Activated CD4-positive, alpha-beta memory T cell treated with anti-CD3 and anti-CD28 coated beads for 36 hours (primary cell): ENCODE data around the gene PARD3B. TPM values are rescaled to one million over a fixed set of nuclear protein-coding genes. Genes with fewer than 3 reads are reported as not detected.
A peak's percentile ranks its signal among the peaks of the same experiment; 100 is the strongest.

Experiments
- CTCF ChIA-PET: fragments of 350-600 bp; sonication (Branson Sonifier 250); formaldehyde crosslinking; loops from one replicate; lab custom pipeline; 2021; ENCODE audit warnings: antibody characterized with exemption, inconsistent platforms; lab: Charles Lee
- POLR2A ChIA-PET: fragments of 350-600 bp; sonication (Branson Sonifier 250); formaldehyde crosslinking; loops from one replicate; lab custom pipeline; 2021; ENCODE audit warnings: antibody characterized with exemption; lab: Charles Lee
- DNase-seq: peaks from one replicate; pipeline ENCODE4 v3.0.0-alpha.2; 2020
- H3K27ac Mint-ChIP-seq: one replicate; pipeline ENCODE4 v1.8.0; 2021; ENCODE audit warnings: mixed read lengths
- H3K27me3 Mint-ChIP-seq: one replicate; pipeline ENCODE4 v1.8.0; 2021; ENCODE audit warnings: mixed read lengths
- H3K36me3 Mint-ChIP-seq: one replicate; pipeline ENCODE4 v1.8.0; 2021; ENCODE audit warnings: mixed read lengths
- H3K4me1 Mint-ChIP-seq: one replicate; pipeline ENCODE4 v1.8.0; 2021; ENCODE audit warnings: low read depth, mixed read lengths
- H3K4me3 Mint-ChIP-seq: one replicate; pipeline ENCODE4 v1.8.0; 2021; ENCODE audit warnings: mild to moderate bottlenecking, mixed read lengths
- H3K9me3 Mint-ChIP-seq: one replicate; pipeline ENCODE4 v1.8.0; 2021; ENCODE audit warnings: mixed read lengths
- intact Hi-C: fragments of 100-400 bp; cut with micrococcal nuclease; formaldehyde crosslinking; loops from one replicate; pipeline ENCODE4 v1.15.1; 2023
- total RNA-seq, 2 experiments: library from RNA; stranded (reverse); gene quantifications; one replicate each; pipeline ENCODE4 v1.2.3, GENCODE V29; 2021

Gene PARD3B
- total RNA-seq, 2 experiments from 2014 or later: 0.07 to 0.70 TPM

DNA sequence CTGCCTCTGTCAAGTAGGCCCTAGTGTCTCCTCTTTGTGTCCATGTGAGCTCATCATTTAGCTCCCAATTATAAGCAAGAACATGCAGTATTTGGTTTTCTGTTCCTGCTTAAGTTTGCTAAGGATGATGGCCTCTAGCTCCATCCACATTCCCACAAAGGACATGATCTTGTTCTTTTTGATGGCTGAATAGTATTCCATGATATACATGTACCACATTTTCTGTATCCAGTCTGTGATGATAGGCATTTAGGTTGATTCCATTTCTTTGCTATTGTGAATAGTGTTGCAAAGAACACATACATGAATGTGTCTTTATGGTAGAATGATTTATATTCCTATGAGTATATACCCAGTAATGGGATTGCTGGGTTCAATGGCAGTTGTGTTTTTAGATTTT is 263.2 kb downstream of the PARD3B start:
- no peak for DNase-seq
- Mint-ChIP-seq H3K36me3 (peaks cover 7% of the 10 kb centered on the region), H3K27me3 (no peaks in the 10 kb centered on the region), H3K27ac (no peak overlapping the region), H3K9me3 (peaks cover 46% of the 10 kb centered on the region), H3K4me1 (peaks cover 3% of the 10 kb centered on the region), H3K4me3 (no peak overlapping the region)
- ChIA-PET POLR2A (interaction anchor here (0.5 kb wide), 1 partner anchor 382 kb away, joined by 4 read pairs; no protein-coding TSS in a partner anchor), CTCF (interaction anchor here (1.0 kb wide), 1 partner anchor 195 kb away, joined by 3 read pairs; no protein-coding TSS in a partner anchor)
- intact Hi-C loops: no loop called here

DNA sequence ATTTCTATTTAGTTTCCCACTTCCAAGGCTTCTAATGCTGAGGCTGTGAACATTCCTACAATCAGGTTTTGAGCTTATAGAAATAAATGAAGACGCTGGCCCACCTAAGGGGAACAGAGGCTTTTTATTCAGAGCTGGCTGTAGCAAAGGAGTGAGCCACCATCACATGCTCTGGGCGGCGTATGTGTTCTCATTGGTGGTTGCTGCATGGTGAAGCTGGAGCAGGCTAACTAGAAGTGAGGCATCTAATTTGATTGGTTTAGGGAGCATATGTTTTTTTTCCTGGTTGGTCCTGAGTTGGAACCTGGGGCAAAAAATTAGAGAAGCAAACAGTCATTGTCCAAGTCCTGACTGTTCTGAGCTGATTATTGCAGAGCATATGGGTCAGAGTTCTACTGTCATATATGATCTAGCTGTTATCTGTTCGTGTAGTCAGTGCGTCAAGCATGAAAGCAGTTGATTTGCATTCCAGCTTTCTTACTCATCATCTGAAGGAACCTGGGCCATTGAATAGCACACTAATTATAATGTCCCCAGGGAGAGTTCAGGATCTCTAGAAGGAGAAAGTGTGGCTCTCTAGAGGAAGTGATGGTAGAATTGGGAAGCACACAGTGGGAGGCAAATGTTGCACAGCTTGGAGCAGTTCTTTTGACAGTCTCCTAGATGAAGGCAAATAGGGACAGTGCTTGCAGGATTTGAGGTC is 279.6 kb downstream of the PARD3B start:
- ChIA-PET POLR2A (no interaction called here), CTCF (no interaction called here)
- DNase-seq: no peak
- Mint-ChIP-seq H3K4me3 (no peak overlapping the region), H3K27ac (no peak overlapping the region), H3K4me1 (no peaks in the 10 kb centered on the region), H3K9me3 (peaks cover 11% of the 10 kb centered on the region), H3K27me3 (no peaks in the 10 kb centered on the region), H3K36me3 (peaks cover 2% of the 10 kb centered on the region)
- intact Hi-C loops: no loop called here

GRCh38 chr2:204825681-204826080 is 280.4 kb downstream of the PARD3B start:
- POLR2A ChIA-PET: no interaction called here
- Mint-ChIP-seq H3K9me3 (peaks cover 15% of the 10 kb centered on the region), H3K36me3 (peaks cover 6% of the 10 kb centered on the region), H3K27me3 (no peaks in the 10 kb centered on the region), H3K4me3 (no peak overlapping the region), H3K4me1 (no peaks in the 10 kb centered on the region), H3K27ac (no peak overlapping the region)
- intact Hi-C loops: no loop called here
- no peak for DNase-seq
- CTCF ChIA-PET: no interaction called here

GRCh38 chr2:204827701-204828590 is 282.7 kb downstream of the PARD3B start:
- Mint-ChIP-seq H3K27me3 (peaks cover 4% of the 10 kb centered on the region), H3K9me3 (peaks cover 8% of the 10 kb centered on the region), H3K27ac (no peak overlapping the region), H3K4me3 (no peak overlapping the region), H3K4me1 (no peaks in the 10 kb centered on the region), H3K36me3 (peaks cover 4% of the 10 kb centered on the region)
- intact Hi-C loops: no loop called here
- no peak for DNase-seq
- CTCF ChIA-PET: no interaction called here
- POLR2A ChIA-PET: no interaction called here

DNA sequence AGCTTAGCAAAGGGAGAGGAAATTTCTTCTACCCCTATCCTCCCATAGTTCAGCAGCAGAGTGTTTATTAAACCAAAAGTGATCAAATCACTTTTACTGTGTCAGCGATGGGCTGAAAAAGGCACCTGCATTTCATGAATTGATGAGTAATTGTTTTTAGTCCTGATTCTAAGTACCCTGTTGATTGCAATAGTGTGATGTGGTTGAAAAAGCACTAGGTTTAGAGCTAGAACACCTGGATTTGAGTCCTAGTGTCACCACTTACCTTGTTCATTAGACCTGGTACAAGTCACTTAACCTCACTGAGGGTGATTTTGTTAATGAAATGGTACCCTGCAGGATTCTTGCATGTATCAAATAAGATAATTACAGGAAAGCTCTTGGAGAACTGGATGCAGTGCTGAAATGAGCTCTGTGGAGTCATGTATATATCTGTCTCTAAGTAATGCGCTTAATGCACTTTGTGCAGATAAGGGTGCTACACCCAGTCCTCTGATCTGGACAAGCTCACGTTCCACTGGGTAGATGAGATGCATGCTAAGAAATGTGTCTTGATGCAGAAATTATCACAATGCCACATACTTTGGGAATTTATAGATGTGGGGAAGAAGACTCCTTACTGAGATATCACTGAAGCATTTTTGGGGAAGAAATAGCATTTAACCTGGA is 289.6 kb downstream of the PARD3B start:
- Mint-ChIP-seq H3K27ac (no peak overlapping the region), H3K36me3 (peaks cover 4% of the 10 kb centered on the region), H3K9me3 (peaks cover 4% of the 10 kb centered on the region), H3K4me1 (no peaks in the 10 kb centered on the region), H3K4me3 (no peak overlapping the region), H3K27me3 (peaks cover 9% of the 10 kb centered on the region)
- DNase-seq: no peak
- ChIA-PET CTCF (no interaction called here), POLR2A (interaction anchor here (0.6 kb wide), 1 partner anchor 79 kb away, joined by 3 read pairs; no protein-coding TSS in a partner anchor)
- intact Hi-C loops: no loop called here

DNA sequence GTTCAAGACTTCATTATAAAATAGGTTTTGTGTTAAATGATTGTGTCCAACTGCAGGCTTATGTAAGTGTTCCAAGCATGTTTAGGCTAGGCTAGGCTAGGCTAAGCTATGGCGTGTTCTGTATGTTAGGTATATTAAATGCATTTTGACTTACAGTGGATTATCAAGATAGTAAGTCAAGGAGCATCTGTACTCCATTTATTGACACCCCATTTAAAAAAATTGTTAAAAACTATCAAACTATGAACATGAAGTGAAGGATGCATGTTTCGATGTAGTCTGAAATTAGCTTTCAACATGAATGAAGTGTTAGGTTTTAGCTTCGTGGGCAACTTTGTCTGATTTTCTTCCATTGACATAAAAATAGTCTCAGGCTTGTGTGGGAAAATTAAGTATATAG is 290.5 kb downstream of the PARD3B start:
- no peaks in the 10 kb centered on the region for H3K9me3 Mint-ChIP-seq
- no peak overlapping the region for H3K4me3 Mint-ChIP-seq
- intact Hi-C loops: no loop called here
- ChIA-PET POLR2A (no interaction called here), CTCF (no interaction called here)
- H3K4me1 Mint-ChIP-seq: peaks cover 4% of the 10 kb centered on the region
- H3K36me3 Mint-ChIP-seq: no peaks in the 10 kb centered on the region
- no peak overlapping the region for H3K27ac Mint-ChIP-seq
- peaks cover 9% of the 10 kb centered on the region for H3K27me3 Mint-ChIP-seq
- no peak for DNase-seq

DNA sequence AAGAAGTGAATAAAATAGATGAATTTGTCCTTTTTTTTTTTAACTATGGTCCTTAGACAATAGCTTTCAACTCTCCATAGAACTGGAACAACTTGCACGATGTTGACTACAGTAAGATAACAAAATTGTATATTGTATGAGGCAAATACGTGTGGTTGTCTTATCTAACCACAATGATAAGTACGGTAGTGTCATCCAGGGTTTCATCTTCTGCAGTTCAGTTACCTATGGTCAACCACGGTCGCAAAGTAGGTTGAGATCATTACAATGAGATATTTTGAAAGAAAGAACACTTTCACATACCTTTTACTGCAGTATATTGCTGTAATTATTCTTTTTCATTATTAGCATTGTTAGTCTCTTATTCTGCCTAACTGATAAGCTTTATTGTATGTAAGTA is 295.2 kb downstream of the PARD3B start:
- no peak for DNase-seq
- CTCF ChIA-PET: no interaction called here
- POLR2A ChIA-PET: interaction anchor here (0.7 kb wide), 1 partner anchor 1110 kb away, joined by 3 read pairs; no protein-coding TSS in a partner anchor
- Mint-ChIP-seq H3K4me1 (peaks cover 16% of the 10 kb centered on the region), H3K27ac (no peak overlapping the region), H3K36me3 (no peaks in the 10 kb centered on the region), H3K4me3 (no peak overlapping the region), H3K27me3 (peaks cover 2% of the 10 kb centered on the region), H3K9me3 (no peaks in the 10 kb centered on the region)
- intact Hi-C loops: loop anchor here (10.0 kb wide), 1 partner anchor 516 kb away; no protein-coding TSS in a partner anchor

GRCh38 chr2:204842068-204842467 is 296.8 kb downstream of the PARD3B start:
- Mint-ChIP-seq H3K9me3 (no peaks in the 10 kb centered on the region), H3K36me3 (no peaks in the 10 kb centered on the region), H3K4me1 (peaks cover 16% of the 10 kb centered on the region), H3K4me3 (no peak overlapping the region), H3K27me3 (peaks cover 2% of the 10 kb centered on the region), H3K27ac (no peak overlapping the region)
- POLR2A ChIA-PET: no interaction called here
- DNase-seq: no peak
- CTCF ChIA-PET: no interaction called here
- intact Hi-C loops: loop anchor here (10.0 kb wide), 1 partner anchor 517 kb away; no protein-coding TSS in a partner anchor

DNA sequence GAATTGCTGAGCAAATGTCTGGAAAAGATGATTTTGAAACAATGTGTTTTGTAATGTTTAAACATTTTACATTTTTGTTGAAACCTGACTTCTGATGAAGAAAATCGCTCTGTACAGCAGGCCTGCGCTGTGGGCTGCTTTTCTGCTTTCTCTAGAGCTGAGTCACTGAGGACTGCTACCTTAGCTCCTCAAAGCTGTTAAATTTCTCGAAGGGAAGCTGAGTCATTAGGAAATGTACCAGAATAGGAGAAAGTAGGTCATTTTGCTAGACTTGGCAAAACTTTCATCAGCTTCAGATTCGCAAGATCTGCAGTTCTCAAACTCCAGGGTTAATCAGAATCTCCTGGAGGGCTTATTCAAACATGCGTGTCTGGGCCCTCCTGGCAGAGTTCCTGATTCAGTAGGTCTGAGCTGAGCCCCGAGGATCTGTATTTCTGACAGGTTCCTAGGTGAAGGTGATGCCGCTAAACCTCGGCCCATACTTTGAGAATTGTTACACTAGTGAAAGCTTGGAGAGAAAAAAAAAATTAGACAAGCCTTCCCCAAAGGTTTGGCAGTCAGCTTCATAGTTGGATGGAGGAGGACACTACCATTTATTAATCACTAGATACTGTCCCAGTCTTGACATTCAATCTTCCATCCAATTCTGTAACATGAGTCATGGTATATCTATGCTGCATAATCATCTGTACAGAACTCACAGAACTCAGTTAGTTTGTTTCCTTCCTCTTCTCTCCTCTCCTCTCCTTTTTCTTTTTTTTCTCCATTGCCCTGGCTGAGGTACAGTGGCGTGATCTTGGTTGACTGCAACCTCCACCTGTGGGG is 297.6 kb downstream of the PARD3B start:
- H3K4me3 Mint-ChIP-seq: no peak overlapping the region
- H3K27me3 Mint-ChIP-seq: peaks cover 2% of the 10 kb centered on the region
- intact Hi-C loops: loop anchor here (10.0 kb wide), 1 partner anchor 518 kb away; no protein-coding TSS in a partner anchor
- peaks cover 16% of the 10 kb centered on the region for H3K4me1 Mint-ChIP-seq
- peak; percentile 63 for DNase-seq
- H3K9me3 Mint-ChIP-seq: no peaks in the 10 kb centered on the region
- peak overlapping the region; percentile 49 for H3K27ac Mint-ChIP-seq
- no peaks in the 10 kb centered on the region for H3K36me3 Mint-ChIP-seq
- POLR2A ChIA-PET: no interaction called here
- CTCF ChIA-PET: interaction anchor here (0.6 kb wide), 1 partner anchor 636 kb away, joined by 3 read pairs; no protein-coding TSS in a partner anchor

- CTCF ChIA-PET: no interaction called here
- H3K4me3 Mint-ChIP-seq: no peak overlapping the region
- no peaks in the 10 kb centered on the region for H3K36me3 Mint-ChIP-seq
- DNase-seq: no peak
- no peaks in the 10 kb centered on the region for H3K27me3 Mint-ChIP-seq
- intact Hi-C loops: loop anchor here (10.0 kb wide), 1 partner anchor 522 kb away; no protein-coding TSS in a partner anchor
- POLR2A ChIA-PET: no interaction called here
- H3K9me3 Mint-ChIP-seq: no peaks in the 10 kb centered on the region
- peaks cover 11% of the 10 kb centered on the region for H3K4me1 Mint-ChIP-seq
- no peak overlapping the region for H3K27ac Mint-ChIP-seq
These were observed 301.2 kb downstream of the PARD3B start for GRCh38 chr2:204846471-204846870.

DNA sequence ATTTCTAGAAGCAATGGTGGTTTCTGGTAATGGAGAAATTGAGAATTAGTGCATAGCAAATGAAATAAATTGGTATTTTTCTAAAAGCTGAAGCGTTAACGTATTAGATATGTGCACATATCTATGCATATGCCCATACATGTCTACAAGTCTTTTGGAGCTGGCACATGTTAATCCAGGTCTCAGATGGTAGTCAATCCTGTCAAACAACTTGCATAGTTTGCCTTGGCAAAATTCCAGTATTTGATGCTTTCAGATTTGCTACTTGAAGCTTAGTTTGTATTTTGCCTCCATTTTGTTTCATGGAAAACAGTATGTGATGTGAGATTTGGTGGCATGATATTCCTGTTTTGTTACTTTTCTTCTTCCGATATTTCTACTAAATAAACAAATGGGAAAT is 304.6 kb downstream of the PARD3B start:
- H3K4me3 Mint-ChIP-seq: no peak overlapping the region
- intact Hi-C loops: loop anchor here (10.0 kb wide), 1 partner anchor 525 kb away; no protein-coding TSS in a partner anchor
- DNase-seq: no peak
- CTCF ChIA-PET: no interaction called here
- no peaks in the 10 kb centered on the region for H3K4me1 Mint-ChIP-seq
- no peaks in the 10 kb centered on the region for H3K36me3 Mint-ChIP-seq
- no peak overlapping the region for H3K27ac Mint-ChIP-seq
- POLR2A ChIA-PET: no interaction called here
- H3K9me3 Mint-ChIP-seq: no peaks in the 10 kb centered on the region
- H3K27me3 Mint-ChIP-seq: no peaks in the 10 kb centered on the region
